ENCODE data around the gene SYT5. TPM values are rescaled to one million over a fixed set of nuclear protein-coding genes. Genes with fewer than 3 reads are reported as not detected.

SYT5 gene
- total RNA-seq, 1 donor, result not detected

- TF ChIP-seq CTCF (IDR thresholded peaks at IDR 0.05; ENCODE audit: extremely low read depth, low read depth, low read length), result no peak
- DNase-seq (ENCODE audit: insufficient read length, low spot score, missing footprints), result peak; percentile 84
- H2AFZ ChIP-seq (ENCODE audit: low read length), result no peak overlapping the region
Measured at GRCh38 chr19:55176076-55176475, 4.0 kb downstream of the SYT5 start.

GRCh38 chr19:55175117-55175867 is 4.8 kb downstream of the SYT5 start:
- Histone ChIP-seq H3K27me3 (ENCODE audit: insufficient read depth, low read length) (peaks cover 12% of the 10 kb centered on the region), H3K4me3 (ENCODE audit: insufficient read depth, low read length) (no peak overlapping the region), H2AFZ (ENCODE audit: low read length) (no peak overlapping the region), H3K27ac (ENCODE audit: low read depth, low read length) (no peak overlapping the region), H3K79me2 (ENCODE audit: insufficient read depth, low read length) (no peaks in the 10 kb centered on the region), H3K4me1 (ENCODE audit: insufficient read depth, low read length) (peaks cover 17% of the 10 kb centered on the region), H3K9me3 (ENCODE audit: low read depth, low read length) (no peaks in the 10 kb centered on the region), H3K4me2 (ENCODE audit: insufficient read depth, low read length) (no peak overlapping the region), H4K20me1 (ENCODE audit: insufficient read depth, low read length) (peaks cover 2% of the 10 kb centered on the region), H3K36me3 (ENCODE audit: insufficient read depth, low read length) (no peaks in the 10 kb centered on the region)
- peak; percentile 85 for DNase-seq (ENCODE audit: insufficient read length, low spot score, missing footprints)
- no peak for TF ChIP-seq CTCF (IDR thresholded peaks at IDR 0.05; ENCODE audit: extremely low read depth, low read depth, low read length)

More at GRCh38 chr19:55176076-55176475, 4.0 kb downstream of the SYT5 start:
- Histone ChIP-seq H3K4me1 (ENCODE audit: insufficient read depth, low read length) (peaks cover 17% of the 10 kb centered on the region), H3K36me3 (ENCODE audit: insufficient read depth, low read length) (no peaks in the 10 kb centered on the region), H3K79me2 (ENCODE audit: insufficient read depth, low read length) (no peaks in the 10 kb centered on the region), H3K27me3 (ENCODE audit: insufficient read depth, low read length) (peaks cover 18% of the 10 kb centered on the region), H4K20me1 (ENCODE audit: insufficient read depth, low read length) (peaks cover 2% of the 10 kb centered on the region), H3K4me3 (ENCODE audit: insufficient read depth, low read length) (no peak overlapping the region), H3K4me2 (ENCODE audit: insufficient read depth, low read length) (no peak overlapping the region), H3K9me3 (ENCODE audit: low read depth, low read length) (no peaks in the 10 kb centered on the region), H3K27ac (ENCODE audit: low read depth, low read length) (no peak overlapping the region)

GRCh38 chr19:55174425-55175116 is 5.5 kb downstream of the SYT5 start:
- Histone ChIP-seq H3K4me3 (ENCODE audit: insufficient read depth, low read length) (peak overlapping the region; percentile 80), H3K9me3 (ENCODE audit: low read depth, low read length) (no peaks in the 10 kb centered on the region), H4K20me1 (ENCODE audit: insufficient read depth, low read length) (peaks cover 2% of the 10 kb centered on the region), H3K4me2 (ENCODE audit: insufficient read depth, low read length) (peak overlapping the region; percentile 89), H3K36me3 (ENCODE audit: insufficient read depth, low read length) (no peaks in the 10 kb centered on the region), H3K27ac (ENCODE audit: low read depth, low read length) (no peak overlapping the region), H3K79me2 (ENCODE audit: insufficient read depth, low read length) (no peaks in the 10 kb centered on the region), H2AFZ (ENCODE audit: low read length) (no peak overlapping the region), H3K4me1 (ENCODE audit: insufficient read depth, low read length) (peaks cover 15% of the 10 kb centered on the region), H3K27me3 (ENCODE audit: insufficient read depth, low read length) (peaks cover 7% of the 10 kb centered on the region)
- no peak for TF ChIP-seq CTCF (IDR thresholded peaks at IDR 0.05; ENCODE audit: extremely low read depth, low read depth, low read length)
- DNase-seq (ENCODE audit: insufficient read length, low spot score, missing footprints), result peak; percentile 74
